ENCODE results near the gene TPK1. TPM values are rescaled to one million over a fixed set of nuclear protein-coding genes. Genes with fewer than 3 reads are reported as not detected.
"Not testable (repeated sequence)": the region's sequence is repeated elsewhere in the genome, so short reads cannot be mapped to it uniquely, and the experiment has no call there.

TPK1 gene
- total RNA-seq, 4 donors from 2014 or later, result 2.5 to 22.7 (median 18.7) TPM

- no peaks in the 10 kb centered on the region for H3K4me1 ChIP-seq
- DNase-seq, result no peak
- H3K9me3 ChIP-seq, result no peaks in the 10 kb centered on the region
- no peaks in the 10 kb centered on the region for H3K36me3 ChIP-seq
- TF ChIP-seq POLR2A (IDR thresholded peaks at IDR 0.05) (no peak), CTCF (IDR thresholded peaks at IDR 0.05) (no peak)
- no peak overlapping the region for H3K27ac ChIP-seq
- H3K4me3 ChIP-seq, result no peak overlapping the region
- H3K27me3 ChIP-seq, result no peaks in the 10 kb centered on the region
These were observed 241.3 kb downstream of the TPK1 start for GRCh38 chr7:144594580-144594979.

GRCh38 chr7:144588559-144589051 is 247.2 kb downstream of the TPK1 start:
- DNase-seq, result no peak
- Histone ChIP-seq H3K27me3 (no peaks in the 10 kb centered on the region), H3K9me3 (no peaks in the 10 kb centered on the region), H3K4me1 (no peaks in the 10 kb centered on the region), H3K36me3 (no peaks in the 10 kb centered on the region), H3K4me3 (no peak overlapping the region), H3K27ac (no peak overlapping the region)
- TF ChIP-seq CTCF (IDR thresholded peaks at IDR 0.05) (no peak), POLR2A (IDR thresholded peaks at IDR 0.05) (no peak)

DNA sequence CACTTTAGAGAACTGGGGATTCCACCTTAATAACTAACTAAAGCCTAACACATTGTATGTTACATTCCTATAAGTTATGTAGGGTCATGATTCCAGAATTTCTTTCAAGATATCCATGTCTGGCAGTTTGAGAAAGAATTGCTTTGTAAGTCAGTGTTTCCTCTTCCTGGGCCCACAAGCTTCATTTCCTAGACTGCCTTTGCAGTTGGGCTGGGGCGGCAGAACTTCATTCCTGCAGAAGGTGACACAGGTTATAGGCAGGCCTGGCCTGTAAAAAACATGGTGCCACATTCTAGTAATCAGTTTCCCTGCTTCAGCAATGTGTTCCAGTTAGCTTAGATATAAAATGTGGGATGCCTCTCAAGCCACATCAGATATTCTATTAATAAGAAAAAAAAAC is 248.2 kb downstream of the TPK1 start:
- Histone ChIP-seq H3K4me3 (no peak overlapping the region), H3K4me1 (no peaks in the 10 kb centered on the region), H3K9me3 (no peaks in the 10 kb centered on the region), H3K27me3 (no peaks in the 10 kb centered on the region), H3K27ac (no peak overlapping the region), H3K36me3 (no peaks in the 10 kb centered on the region)
- no peak for TF ChIP-seq POLR2A (IDR thresholded peaks at IDR 0.05)
- TF ChIP-seq CTCF (IDR thresholded peaks at IDR 0.05), result no peak
- no peak for DNase-seq

DNA sequence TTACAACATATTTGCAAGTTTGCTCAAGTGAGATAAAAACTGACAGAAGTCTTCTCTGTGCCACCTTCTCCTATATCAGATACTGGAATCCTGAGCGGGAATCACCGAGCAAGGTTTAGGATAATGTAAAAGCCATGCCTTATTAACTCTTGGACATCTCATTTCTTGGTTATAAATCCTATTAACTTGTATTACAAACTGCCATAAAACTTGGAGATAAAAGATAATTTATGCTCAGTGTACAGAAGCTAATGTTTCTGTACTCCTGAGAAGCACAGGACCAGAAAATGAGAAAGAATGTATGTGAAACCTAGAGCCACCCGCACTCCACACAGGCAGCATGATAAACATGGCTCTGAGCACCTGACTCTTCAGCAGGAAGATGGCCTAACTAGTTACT is 251.1 kb downstream of the TPK1 start:
- Histone ChIP-seq H3K4me1 (no peaks in the 10 kb centered on the region), H3K4me3 (no peak overlapping the region), H3K27me3 (no peaks in the 10 kb centered on the region), H3K27ac (no peak overlapping the region), H3K9me3 (no peaks in the 10 kb centered on the region), H3K36me3 (no peaks in the 10 kb centered on the region)
- no peak for DNase-seq
- no peak for TF ChIP-seq POLR2A (IDR thresholded peaks at IDR 0.05)
- TF ChIP-seq CTCF (IDR thresholded peaks at IDR 0.05), result no peak

- Histone ChIP-seq H3K27ac (no peak overlapping the region), H3K4me3 (no peak overlapping the region), H3K4me1 (no peaks in the 10 kb centered on the region), H3K36me3 (no peaks in the 10 kb centered on the region), H3K27me3 (no peaks in the 10 kb centered on the region), H3K9me3 (no peaks in the 10 kb centered on the region)
- no peak for DNase-seq
- no peak for TF ChIP-seq CTCF (IDR thresholded peaks at IDR 0.05)
- TF ChIP-seq POLR2A (IDR thresholded peaks at IDR 0.05), result no peak
These were observed 256.2 kb downstream of the TPK1 start for GRCh38 chr7:144579687-144580086.

GRCh38 chr7:144575456-144575855 is 260.4 kb downstream of the TPK1 start:
- no peaks in the 10 kb centered on the region for H3K27me3 ChIP-seq
- no peaks in the 10 kb centered on the region for H3K4me1 ChIP-seq
- H3K36me3 ChIP-seq, result no peaks in the 10 kb centered on the region
- TF ChIP-seq CTCF (IDR thresholded peaks at IDR 0.05) (no peak), POLR2A (IDR thresholded peaks at IDR 0.05) (no peak)
- no peak for DNase-seq
- no peak overlapping the region for H3K27ac ChIP-seq
- no peaks in the 10 kb centered on the region for H3K9me3 ChIP-seq
- H3K4me3 ChIP-seq, result no peak overlapping the region

DNA sequence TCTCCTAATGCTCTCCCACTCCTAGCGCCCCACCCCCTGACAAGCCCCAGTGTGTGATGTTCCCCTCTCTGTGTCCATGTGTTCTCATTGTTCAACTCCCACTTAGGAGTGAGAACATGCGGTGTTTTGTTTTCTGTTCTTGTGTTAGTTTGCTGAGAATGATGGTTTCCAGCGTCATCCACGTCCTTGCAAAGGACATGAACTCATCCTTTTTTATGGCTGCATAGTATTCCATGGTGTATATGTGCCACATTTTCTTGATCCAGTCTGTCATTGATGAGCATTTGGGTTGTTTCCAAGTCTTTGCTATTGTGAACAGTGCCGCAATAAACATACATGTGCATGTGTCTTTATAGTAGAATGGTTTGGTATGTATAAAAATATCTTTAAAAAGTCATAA is 261.1 kb downstream of the TPK1 start:
- H3K4me1 ChIP-seq, H3K36me3 ChIP-seq, H3K27ac ChIP-seq, DNase-seq, H3K4me3 ChIP-seq, H3K27me3 ChIP-seq, H3K9me3 ChIP-seq: not testable (repeated sequence)

Data from Peyer's patch (tissue), 4 donors.